ENCODE measurements around the gene POLE3. TPM values are rescaled to one million over a fixed set of nuclear protein-coding genes. Genes with fewer than 3 reads are reported as not detected.
A peak's percentile ranks its signal among the peaks of the same experiment; 100 is the strongest.
"Not testable (repeated sequence)": the region's sequence is repeated elsewhere in the genome, so short reads cannot be mapped to it uniquely, and the experiment has no call there.

The POLE3 gene, protein sequence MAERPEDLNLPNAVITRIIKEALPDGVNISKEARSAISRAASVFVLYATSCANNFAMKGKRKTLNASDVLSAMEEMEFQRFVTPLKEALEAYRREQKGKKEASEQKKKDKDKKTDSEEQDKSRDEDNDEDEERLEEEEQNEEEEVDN
- 10 to 100 TPM; 59.5 to 64.2 TPM for total RNA-seq
- 100 to 1,000 TPM; 116 to 138 (median 125) TPM for polyA plus RNA-seq
- 64.0 to 173 (median 95.8) reads per million in 6 experiments for total RNA-seq

DNA sequence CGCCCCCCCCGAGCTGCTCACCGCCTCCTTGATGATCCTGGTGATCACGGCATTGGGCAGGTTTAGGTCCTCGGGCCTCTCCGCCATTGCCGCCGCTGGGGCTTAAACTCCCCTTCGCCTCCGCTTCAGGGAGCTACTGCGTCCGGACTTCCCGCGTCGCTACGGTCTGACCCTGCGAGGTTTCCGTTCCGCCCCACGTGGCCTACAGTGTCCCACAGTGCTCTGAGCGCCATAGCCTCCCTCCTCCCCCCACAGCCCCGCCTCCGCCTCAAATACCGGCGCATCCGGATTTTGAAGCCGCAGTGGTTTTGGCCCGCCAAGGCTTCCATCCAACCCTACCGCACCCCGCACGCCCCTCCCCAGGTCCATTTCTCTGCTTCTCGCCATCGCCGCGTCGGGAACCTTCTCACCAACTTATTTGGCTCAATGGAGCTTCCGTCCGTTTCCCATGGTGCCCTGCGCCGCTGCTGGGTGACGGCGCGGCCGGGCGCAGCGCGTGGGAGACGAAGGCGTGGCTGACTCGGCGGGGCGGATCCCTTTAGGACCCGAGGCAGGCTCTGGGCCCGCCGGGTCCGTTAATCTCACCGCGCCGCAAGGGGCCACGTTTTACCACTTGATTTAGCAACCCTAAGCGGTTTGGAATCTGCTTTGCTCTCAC, at the start of gene POLE3, which contains the start of gene C9orf43:
Gene POLE3, minus strand, starts transcription at position 469 of the 658 bp plus-strand sequence. Its CDS starts 382 bp downstream, at position 87.
Gene C9orf43, plus strand, starts transcription at position 541 of the 658 bp plus-strand sequence. CDS start 2,747 bp downstream, outside the sequence.
- peak within 1 kb of the TSS; percentile 94 to 99 (median 96) for H3K4me3 Mint-ChIP-seq
- no peaks in the 10 kb centered on the region for H3K9me3 Mint-ChIP-seq
- H3K36me3 Mint-ChIP-seq, result peaks cover 0 to 30% (median 4%) of the 10 kb centered on the region in 3 donors
- DNase-seq, result peak; percentile 88 to 99 (median 94)
- peak within 1 kb of the TSS; percentile 98 to 100 (median 99) for H3K27ac Mint-ChIP-seq
- ATAC-seq, result peak; percentile 88 to 89
- POLR2A ChIA-PET, result interaction anchor here (0.7 to 2.8 kb wide), 27 partner anchors 10 to 1077 kb away, joined by 3 to 62 read pairs (median 4); partner anchors contain the start of genes ALAD, BSPRY, CDC26 and HDHD3
- H3K4me1 Mint-ChIP-seq, result peaks cover 20 to 39% (median 36%) of the 10 kb centered on the region in 4 donors
- peaks cover 0 to 3% (median 0%) of the 10 kb centered on the region in 5 donors for H3K27me3 Mint-ChIP-seq

DNA sequence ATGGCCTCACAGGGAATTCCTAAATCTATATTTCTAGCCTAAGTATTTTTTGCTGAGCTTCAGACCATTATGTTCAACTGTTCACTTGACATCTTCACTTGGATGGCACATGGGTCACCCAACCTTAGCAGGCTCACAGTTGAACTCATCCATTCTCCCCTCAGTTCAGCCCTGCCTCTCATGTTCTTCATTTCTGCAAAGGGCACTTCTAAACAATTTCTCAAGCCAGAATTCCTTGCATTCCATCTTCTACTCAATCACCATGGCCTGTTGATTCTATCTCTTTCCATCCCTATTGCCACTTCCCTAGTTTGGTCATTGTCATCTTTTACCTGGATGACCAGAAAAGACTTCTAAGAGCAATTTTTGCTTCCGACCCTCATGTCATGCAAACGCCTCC, 45.8 kb upstream of the POLE3 start:
- no peaks in the 10 kb centered on the region for H3K36me3 Mint-ChIP-seq
- no peak for DNase-seq
- peak overlapping the region in 2 of 10 donors; percentile 3 to 4 for H3K27ac Mint-ChIP-seq
- no peak for ATAC-seq
- no peaks in the 10 kb centered on the region for H3K27me3 Mint-ChIP-seq
- no peaks in the 10 kb centered on the region for H3K9me3 Mint-ChIP-seq
- no peak overlapping the region for H3K4me3 Mint-ChIP-seq
- POLR2A ChIA-PET, result interaction anchor here (0.7 kb wide), 1 partner anchor 120 kb away, joined by 3 read pairs; no protein-coding TSS in a partner anchor
- peaks cover 0 to 2% (median 0%) of the 10 kb centered on the region in 4 donors for H3K4me1 Mint-ChIP-seq

DNA sequence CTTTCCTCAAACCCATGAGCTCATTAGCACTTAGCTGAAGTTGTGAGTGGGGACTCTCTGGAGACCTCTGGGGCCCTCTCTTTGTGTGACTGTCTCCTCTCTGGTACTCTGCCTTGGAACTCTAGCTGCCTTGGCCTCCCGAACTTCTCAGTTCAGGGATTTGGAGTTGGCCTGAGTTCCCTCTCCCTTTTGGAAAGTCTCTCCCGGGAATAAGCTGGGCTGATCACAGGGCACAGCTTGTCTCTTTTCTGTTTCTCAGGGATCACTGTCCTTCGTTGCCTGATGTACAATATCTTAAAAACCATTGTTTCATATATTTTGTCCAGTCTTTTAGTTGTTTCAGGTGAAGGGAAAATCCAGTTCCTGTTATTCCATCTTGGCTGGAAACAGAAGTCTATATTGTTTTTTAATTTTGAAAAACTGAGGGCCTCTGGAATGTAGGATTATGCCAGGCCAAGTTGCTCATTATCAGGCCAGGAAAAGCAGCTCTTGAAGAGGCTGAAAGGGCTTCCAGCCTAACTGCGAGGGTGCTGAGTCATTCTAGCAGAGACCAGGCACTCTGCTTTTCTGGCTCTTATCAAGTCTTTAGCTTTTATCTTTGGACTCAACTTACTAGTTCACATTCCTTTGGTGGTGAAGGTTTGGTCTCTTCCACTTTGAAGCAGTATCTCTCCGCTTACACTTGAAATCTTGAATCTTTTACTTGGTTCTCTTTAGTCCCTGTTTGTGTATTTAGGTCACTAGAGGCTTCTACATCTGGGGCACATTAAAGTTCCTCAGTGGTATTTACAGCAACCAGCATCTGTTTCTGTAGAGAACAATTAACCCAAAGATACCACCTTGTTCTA, 44.7 kb upstream of the POLE3 start:
- DNase-seq, result no peak
- Mint-ChIP-seq H3K4me1 (peaks cover 0 to 2% (median 0%) of the 10 kb centered on the region in 4 donors), H3K9me3 (no peaks in the 10 kb centered on the region), H3K4me3 (no peak overlapping the region), H3K27me3 (no peaks in the 10 kb centered on the region), H3K27ac (no peak overlapping the region), H3K36me3 (no peaks in the 10 kb centered on the region)
- POLR2A ChIA-PET, result no interaction called here
- ATAC-seq, result no peak

DNA sequence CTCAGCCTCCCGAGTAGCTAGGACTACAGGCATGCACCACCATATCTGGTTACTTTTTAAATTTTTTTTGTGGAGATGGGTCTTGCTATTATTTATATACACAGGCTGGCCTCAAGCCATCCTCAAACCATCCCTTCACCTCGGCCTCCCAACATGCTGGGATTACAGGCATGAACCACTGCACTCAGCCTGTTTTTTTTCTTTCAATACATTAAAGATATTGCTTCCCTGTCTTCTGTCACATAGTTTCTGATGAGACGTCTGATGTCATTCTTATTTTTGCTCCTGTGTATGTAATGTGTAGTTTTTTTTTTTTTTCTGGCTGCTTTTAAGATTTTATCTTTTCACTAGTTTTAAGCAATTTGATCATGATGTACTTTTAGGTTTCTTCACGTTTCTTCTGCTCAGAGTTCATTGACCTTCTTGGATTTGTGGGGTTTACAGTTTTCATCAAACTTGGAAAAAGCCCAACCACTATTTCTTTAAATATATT, 41.7 kb upstream of the POLE3 start:
- ATAC-seq (no peak), DNase-seq (no peak)
- H3K27ac Mint-ChIP-seq, result no peak overlapping the region
- H3K4me1 Mint-ChIP-seq, result peaks cover 0 to 2% (median 0%) of the 10 kb centered on the region in 4 donors
- no peak overlapping the region for H3K4me3 Mint-ChIP-seq
- no peaks in the 10 kb centered on the region for H3K36me3 Mint-ChIP-seq
- POLR2A ChIA-PET, result interaction anchor here (1.6 kb wide), 1 partner anchor 137 kb away, joined by 6 read pairs; no protein-coding TSS in a partner anchor
- no peaks in the 10 kb centered on the region for H3K27me3 Mint-ChIP-seq
- H3K9me3 Mint-ChIP-seq, result no peaks in the 10 kb centered on the region

DNA sequence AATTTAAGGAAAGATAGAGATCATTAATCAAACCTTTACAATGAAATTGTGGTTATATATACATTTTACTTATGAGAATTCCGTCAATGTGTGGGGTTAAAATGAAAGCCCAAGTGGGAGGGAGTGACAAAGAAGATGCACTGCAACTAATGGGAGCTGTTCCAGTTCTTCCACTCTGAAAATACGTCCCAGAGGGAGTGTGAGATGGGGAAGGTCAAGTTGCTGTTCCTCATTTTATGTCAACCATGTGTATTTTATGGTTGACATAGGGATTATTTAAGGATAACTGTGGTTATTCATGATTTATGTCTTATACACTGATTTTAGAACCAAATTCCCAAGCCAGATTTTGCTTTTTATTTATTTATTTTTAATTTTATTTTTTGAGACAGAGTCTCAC, 38.9 kb upstream of the POLE3 start:
- Mint-ChIP-seq H3K4me3 (no peak overlapping the region), H3K4me1 (peaks cover 0 to 3% (median 1%) of the 10 kb centered on the region in 4 donors), H3K27me3 (no peaks in the 10 kb centered on the region), H3K9me3 (no peaks in the 10 kb centered on the region), H3K36me3 (no peaks in the 10 kb centered on the region), H3K27ac (no peak overlapping the region)
- no peak for ATAC-seq
- POLR2A ChIA-PET, result interaction anchor here (1.4 kb wide), 1 partner anchor 132 kb away, joined by 3 read pairs; no protein-coding TSS in a partner anchor
- no peak for DNase-seq

DNA sequence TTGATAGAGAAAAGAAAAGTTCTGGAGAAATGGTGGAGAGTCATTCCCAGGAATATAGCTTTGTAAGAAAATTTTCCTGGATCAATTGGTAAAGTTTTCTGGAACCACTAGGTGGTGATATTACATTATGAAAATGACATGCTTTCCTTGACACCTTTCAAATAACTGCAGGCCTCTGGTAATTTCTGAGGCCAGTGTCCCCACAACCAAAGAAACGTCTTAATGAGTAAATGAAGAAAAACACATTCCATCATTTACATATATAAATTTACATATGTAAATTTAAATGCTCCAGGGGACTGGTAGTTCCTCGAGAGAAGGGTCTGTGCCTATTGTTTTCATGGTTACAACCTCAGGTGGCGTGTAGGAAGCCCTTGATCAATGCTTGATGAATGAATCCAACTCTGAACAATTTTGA, 35.9 kb upstream of the POLE3 start:
- H3K9me3 Mint-ChIP-seq, result no peaks in the 10 kb centered on the region
- H3K27me3 Mint-ChIP-seq, result no peaks in the 10 kb centered on the region
- peaks cover 0 to 3% (median 1%) of the 10 kb centered on the region in 4 donors for H3K4me1 Mint-ChIP-seq
- H3K27ac Mint-ChIP-seq, result peak overlapping the region in 1 of 10 donors; percentile 4
- no peaks in the 10 kb centered on the region for H3K36me3 Mint-ChIP-seq
- no peak overlapping the region for H3K4me3 Mint-ChIP-seq
- ATAC-seq (peak in 1 of 2 donors; percentile 25), DNase-seq (peak in 3 of 10 donors; percentile 50 to 57 (median 54))
- POLR2A ChIA-PET, result interaction anchor here (0.8 to 1.4 kb wide), 5 partner anchors 68 to 211 kb away, joined by 3 to 10 read pairs (median 4); no protein-coding TSS in a partner anchor

DNA sequence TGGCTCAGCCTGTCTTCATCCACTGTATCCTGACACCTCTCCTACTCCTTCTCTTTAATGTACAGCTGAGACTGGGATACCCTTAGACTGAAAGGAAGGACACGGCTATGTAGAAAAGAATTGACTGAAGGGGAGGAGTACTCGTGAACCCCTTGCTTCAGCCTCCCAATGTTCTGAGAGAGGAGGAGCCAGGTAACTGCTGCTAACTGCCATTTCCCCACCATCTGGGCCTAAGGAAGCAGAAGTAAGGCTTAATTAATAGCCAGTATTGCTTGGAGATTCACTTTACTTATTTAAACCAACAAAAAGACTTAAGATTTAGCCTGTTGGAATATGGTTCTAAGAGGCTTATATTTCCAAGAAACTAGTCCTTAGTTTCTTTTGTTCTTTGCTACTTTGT, 34.3 kb upstream of the POLE3 start:
- no peaks in the 10 kb centered on the region for H3K9me3 Mint-ChIP-seq
- POLR2A ChIA-PET, result no interaction called here
- H3K27me3 Mint-ChIP-seq, result no peaks in the 10 kb centered on the region
- H3K27ac Mint-ChIP-seq, result no peak overlapping the region
- DNase-seq (no peak), ATAC-seq (no peak)
- peaks cover 0 to 3% (median 1%) of the 10 kb centered on the region in 4 donors for H3K4me1 Mint-ChIP-seq
- H3K4me3 Mint-ChIP-seq, result no peak overlapping the region
- H3K36me3 Mint-ChIP-seq, result no peaks in the 10 kb centered on the region

DNA sequence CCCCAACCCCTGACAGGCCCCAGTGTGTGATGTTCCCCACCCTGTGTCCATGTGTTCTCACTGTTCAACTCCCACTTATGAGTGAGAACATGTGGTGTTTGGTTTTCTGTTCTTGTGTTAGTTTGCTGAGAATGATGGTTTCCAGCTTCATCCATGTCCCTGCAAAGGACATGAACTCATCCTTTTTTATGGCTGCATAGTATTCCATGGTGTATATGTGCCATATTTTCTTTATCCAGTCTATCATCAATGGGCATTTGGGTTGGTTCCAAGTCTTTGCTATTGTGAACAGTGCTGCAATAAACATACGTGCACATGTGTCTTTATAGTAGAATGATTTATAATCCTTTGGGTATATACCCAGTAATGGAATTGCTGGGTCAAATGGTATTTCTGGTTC, 27.2 kb upstream of the POLE3 start:
- H3K27me3 Mint-ChIP-seq, H3K4me1 Mint-ChIP-seq, H3K4me3 Mint-ChIP-seq, DNase-seq, POLR2A ChIA-PET, H3K27ac Mint-ChIP-seq, ATAC-seq, H3K9me3 Mint-ChIP-seq, H3K36me3 Mint-ChIP-seq: not testable (repeated sequence)

DNA sequence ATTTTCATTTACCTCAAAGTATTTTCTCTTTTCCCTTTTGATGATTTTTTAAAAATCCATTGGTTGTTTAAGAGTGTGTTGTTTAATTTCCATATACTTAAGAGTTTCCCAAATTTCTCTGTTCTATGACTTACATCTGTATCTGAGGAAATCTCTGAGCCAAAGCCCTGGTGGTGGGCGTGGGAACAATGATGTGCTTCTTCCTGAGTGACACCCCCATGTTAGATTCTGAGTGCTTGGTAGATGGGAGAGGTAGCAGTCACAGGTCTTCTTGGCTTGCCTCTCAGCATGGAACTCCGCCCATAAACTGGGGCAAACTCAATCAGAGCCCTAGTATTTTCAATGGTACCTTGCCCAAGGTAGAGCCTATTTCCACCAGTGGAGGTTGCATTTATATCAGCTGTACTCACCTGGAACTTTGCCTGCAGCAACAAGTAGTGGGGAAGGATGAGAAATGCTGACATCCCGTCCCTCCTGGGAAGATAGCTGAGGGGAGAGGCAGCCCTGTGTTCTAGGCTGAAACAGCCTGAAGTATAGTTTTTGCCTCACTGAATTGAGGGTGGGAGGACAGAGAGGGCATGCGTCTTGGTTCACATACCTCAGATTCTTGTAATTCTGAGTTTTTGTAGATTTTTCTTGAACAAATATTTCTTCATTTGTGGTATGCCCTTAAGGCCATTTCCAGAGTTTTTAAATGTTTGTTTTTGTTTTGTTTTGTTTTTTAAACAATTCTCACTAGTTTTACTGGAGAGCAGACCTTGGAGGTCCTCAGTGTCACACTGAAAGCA, 26.4 kb upstream of the POLE3 start:
- ATAC-seq, result no peak
- POLR2A ChIA-PET, result no interaction called here
- Mint-ChIP-seq H3K27me3 (peaks cover 0 to 1% (median 0%) of the 10 kb centered on the region in 5 donors), H3K27ac (no peak overlapping the region), H3K9me3 (peaks cover 0 to 2% (median 0%) of the 10 kb centered on the region in 9 donors), H3K4me3 (no peak overlapping the region), H3K4me1 (no peaks in the 10 kb centered on the region), H3K36me3 (no peaks in the 10 kb centered on the region)
- no peak for DNase-seq

DNA sequence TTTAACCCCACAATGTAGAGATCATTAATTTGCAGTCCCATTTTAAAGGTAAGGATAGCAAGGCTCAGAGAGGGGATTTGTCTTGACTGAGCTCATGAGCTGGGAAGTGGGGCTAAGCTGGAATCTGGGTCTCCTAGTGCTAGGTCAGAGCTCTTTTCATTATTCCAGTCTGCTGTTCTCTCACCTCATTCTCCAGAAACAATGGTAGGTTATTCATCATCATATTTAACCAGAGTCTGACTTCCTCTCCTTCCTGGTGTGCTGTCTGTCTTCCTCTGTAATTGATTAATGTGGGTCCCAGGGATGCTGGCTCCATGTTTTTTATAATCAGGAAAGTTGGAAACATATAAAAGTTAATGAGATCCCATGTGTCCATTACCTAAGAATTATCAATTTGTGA, 20.7 kb upstream of the POLE3 start:
- Mint-ChIP-seq H3K9me3 (peaks cover 0 to 2% (median 0%) of the 10 kb centered on the region in 9 donors), H3K27ac (no peak overlapping the region), H3K4me1 (no peaks in the 10 kb centered on the region), H3K36me3 (no peaks in the 10 kb centered on the region), H3K4me3 (no peak overlapping the region), H3K27me3 (peaks cover 0 to 5% (median 1%) of the 10 kb centered on the region in 5 donors)
- no peak for ATAC-seq
- DNase-seq, result no peak
- POLR2A ChIA-PET, result no interaction called here

DNA sequence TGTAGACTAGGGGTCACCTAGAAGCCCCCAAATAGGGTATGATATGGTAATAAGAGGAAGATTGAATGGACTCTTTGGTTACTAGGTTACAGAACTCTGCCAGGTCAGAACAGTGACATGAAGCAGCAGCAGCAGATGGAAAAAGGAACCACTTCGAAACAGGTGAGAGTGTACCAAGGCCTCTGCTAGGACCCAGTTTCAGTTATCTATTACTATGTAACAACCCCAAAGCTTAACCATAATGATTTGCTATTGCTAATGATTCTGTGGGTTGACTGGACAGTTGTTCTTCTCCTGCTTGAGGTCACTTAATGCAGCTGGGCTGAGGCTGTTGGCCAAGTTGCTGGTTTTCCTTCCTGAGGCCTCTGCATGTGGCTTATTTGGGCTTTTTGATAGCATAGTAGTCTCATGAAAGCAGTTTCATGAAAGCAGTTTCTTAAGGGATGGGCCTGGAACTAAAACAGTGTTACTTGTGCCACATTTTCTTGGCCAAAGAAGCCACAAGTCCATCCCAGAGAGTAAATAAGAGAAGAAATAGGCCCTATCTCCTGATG, 17.7 kb upstream of the POLE3 start:
- DNase-seq, result no peak
- H3K27ac Mint-ChIP-seq, result peak overlapping the region in 1 of 10 donors; percentile 13
- no peak overlapping the region for H3K4me3 Mint-ChIP-seq
- ATAC-seq, result no peak
- no peaks in the 10 kb centered on the region for H3K9me3 Mint-ChIP-seq
- H3K27me3 Mint-ChIP-seq, result peaks cover 1 to 18% (median 8%) of the 10 kb centered on the region in 5 donors
- POLR2A ChIA-PET, result no interaction called here
- no peaks in the 10 kb centered on the region for H3K4me1 Mint-ChIP-seq
- no peaks in the 10 kb centered on the region for H3K36me3 Mint-ChIP-seq
